NB4 (cell line): ENCODE data around the gene GPR89B.

Experiments
- POLR2A ChIP-seq: IDR thresholded peaks from 2 replicates; pipeline ENCODE4 v1.6.1; 2011; ENCODE audit warnings: mild to moderate bottlenecking; ENCODE audit not compliant: insufficient read length; ENCODE audit errors: extremely low read depth
- TF ChIP-seq, protein P1 (sequence below): IDR thresholded peaks from one replicate; pipeline ENCODE4 v1.5.1; 2012; ENCODE audit warnings: low read depth, low read length

DNA sequence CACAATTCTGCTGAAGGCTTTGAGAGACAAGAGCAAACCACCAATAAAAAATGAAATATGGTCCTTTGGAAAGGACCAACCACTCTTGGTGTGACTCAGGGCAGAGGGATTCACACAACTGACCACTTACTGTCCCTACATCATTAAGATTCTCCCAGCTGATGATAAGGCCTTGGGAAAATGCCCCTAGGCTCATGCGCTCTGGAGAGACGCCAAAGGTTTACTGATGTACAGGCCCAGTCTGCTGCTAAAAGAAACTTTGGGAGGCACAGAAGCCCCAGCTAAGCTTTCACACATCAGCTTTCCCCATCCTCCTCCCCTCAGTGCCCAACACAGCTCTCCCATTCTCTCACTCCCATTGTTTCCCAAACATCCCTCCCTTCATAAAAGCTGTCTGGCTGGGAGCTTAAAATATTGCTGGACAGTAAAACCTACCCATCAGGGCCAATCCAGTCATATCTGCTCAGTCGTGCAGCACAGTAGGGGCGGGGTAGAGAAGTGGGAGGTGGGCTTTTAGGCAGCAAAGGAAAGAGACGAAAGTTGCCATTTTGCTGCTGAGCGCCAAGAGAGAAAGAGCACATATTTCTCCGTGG, 25.9 kb upstream of the GPR89B start, which contains the start of gene GJA8:
- TF ChIP-seq, protein P1, sequence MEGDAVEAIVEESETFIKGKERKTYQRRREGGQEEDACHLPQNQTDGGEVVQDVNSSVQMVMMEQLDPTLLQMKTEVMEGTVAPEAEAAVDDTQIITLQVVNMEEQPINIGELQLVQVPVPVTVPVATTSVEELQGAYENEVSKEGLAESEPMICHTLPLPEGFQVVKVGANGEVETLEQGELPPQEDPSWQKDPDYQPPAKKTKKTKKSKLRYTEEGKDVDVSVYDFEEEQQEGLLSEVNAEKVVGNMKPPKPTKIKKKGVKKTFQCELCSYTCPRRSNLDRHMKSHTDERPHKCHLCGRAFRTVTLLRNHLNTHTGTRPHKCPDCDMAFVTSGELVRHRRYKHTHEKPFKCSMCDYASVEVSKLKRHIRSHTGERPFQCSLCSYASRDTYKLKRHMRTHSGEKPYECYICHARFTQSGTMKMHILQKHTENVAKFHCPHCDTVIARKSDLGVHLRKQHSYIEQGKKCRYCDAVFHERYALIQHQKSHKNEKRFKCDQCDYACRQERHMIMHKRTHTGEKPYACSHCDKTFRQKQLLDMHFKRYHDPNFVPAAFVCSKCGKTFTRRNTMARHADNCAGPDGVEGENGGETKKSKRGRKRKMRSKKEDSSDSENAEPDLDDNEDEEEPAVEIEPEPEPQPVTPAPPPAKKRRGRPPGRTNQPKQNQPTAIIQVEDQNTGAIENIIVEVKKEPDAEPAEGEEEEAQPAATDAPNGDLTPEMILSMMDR: no peak
- TF ChIP-seq POLR2A: no peak
